ENCODE data around the gene NFKBIA. TPM values are rescaled to one million over a fixed set of nuclear protein-coding genes. Genes with fewer than 3 reads are reported as not detected.
A peak's percentile ranks its signal among the peaks of the same experiment; 100 is the strongest.
"Not testable (repeated sequence)": the region's sequence is repeated elsewhere in the genome, so short reads cannot be mapped to it uniquely, and the experiment has no call there.

NFKBIA gene
- total RNA-seq, 4 donors from 2014 or later = 139 to 441 (median 298) TPM

- Histone ChIP-seq H3K4me3 (no peak overlapping the region), H3K27me3 (no peaks in the 10 kb centered on the region), H3K27ac (peak overlapping the region; percentile 57 to 91 (median 78)), H3K9me3 (no peaks in the 10 kb centered on the region), H3K36me3 (no peaks in the 10 kb centered on the region), H3K4me1 (peaks cover 26 to 33% (median 33%) of the 10 kb centered on the region in 3 donors)
- TF ChIP-seq CTCF (IDR thresholded peaks at IDR 0.05) = no peak
- TF ChIP-seq POLR2A (IDR thresholded peaks at IDR 0.05) = no peak
- intact Hi-C loops (cut with DNase I) = no loop called here
- DNase-seq = no peak
- WGBS, 2 donors = 72 to 75% methylated on average over 6 to 9 of the region's 10 CpGs
Observed at GRCh38 chr14:35383569-35384454, 20.7 kb downstream of the NFKBIA start.

- DNase-seq = no peak
- intact Hi-C loops (cut with DNase I) = no loop called here
- Histone ChIP-seq H3K27ac (peak overlapping the region in 1 of 4 donors; percentile 16), H3K9me3 (no peaks in the 10 kb centered on the region), H3K4me3 (no peak overlapping the region), H3K4me1 (peaks cover 23 to 28% (median 25%) of the 10 kb centered on the region in 3 donors), H3K27me3 (no peaks in the 10 kb centered on the region), H3K36me3 (no peaks in the 10 kb centered on the region)
- 63 to 69% methylated on average over 7 of the region's 7 CpGs for WGBS, 2 donors
- TF ChIP-seq POLR2A (IDR thresholded peaks at IDR 0.05) (no peak), CTCF (IDR thresholded peaks at IDR 0.05) (no peak)
Observed at GRCh38 chr14:35380794-35381193, 23.8 kb downstream of the NFKBIA start.

GRCh38 chr14:35379234-35379933 is 25.2 kb downstream of the NFKBIA start:
- H3K27ac ChIP-seq; H3K36me3 ChIP-seq; H3K9me3 ChIP-seq; DNase-seq; H3K27me3 ChIP-seq; intact Hi-C loops (cut with DNase I); H3K4me3 ChIP-seq: not testable (repeated sequence)
- 88% methylated on average over 7 to 9 of the region's 9 CpGs for WGBS, 2 donors
- H3K4me1 ChIP-seq = peaks cover 15 to 27% (median 18%) of the 10 kb centered on the region in 3 donors

GRCh38 chr14:35378425-35379233 is 25.9 kb downstream of the NFKBIA start:
- no peak for TF ChIP-seq POLR2A (IDR thresholded peaks at IDR 0.05)
- TF ChIP-seq CTCF (IDR thresholded peaks at IDR 0.05) = no peak
- DNase-seq = no peak
- WGBS, 2 donors = 70 to 78% methylated on average over 8 to 9 of the region's 9 CpGs
- Histone ChIP-seq H3K4me1 (peaks cover 7 to 24% (median 18%) of the 10 kb centered on the region in 3 donors), H3K36me3 (no peaks in the 10 kb centered on the region), H3K27me3 (no peaks in the 10 kb centered on the region), H3K9me3 (no peaks in the 10 kb centered on the region), H3K4me3 (no peak overlapping the region), H3K27ac (no peak overlapping the region)
- intact Hi-C loops (cut with DNase I) = no loop called here

- Histone ChIP-seq H3K4me1 (peaks cover 6 to 23% (median 19%) of the 10 kb centered on the region in 3 donors), H3K27ac (peak overlapping the region in 3 of 4 donors; percentile 46 to 76 (median 52)), H3K4me3 (no peak overlapping the region), H3K9me3 (peaks cover 0 to 13% (median 8%) of the 10 kb centered on the region in 3 donors), H3K27me3 (no peaks in the 10 kb centered on the region), H3K36me3 (no peaks in the 10 kb centered on the region)
- WGBS, 2 donors = 36 to 48% methylated on average over 7 of the region's 7 CpGs
- intact Hi-C loops (cut with DNase I) = no loop called here
- DNase-seq = no peak
- TF ChIP-seq POLR2A (IDR thresholded peaks at IDR 0.05) (no peak), CTCF (IDR thresholded peaks at IDR 0.05) (no peak)
Observed at GRCh38 chr14:35375558-35376025, 29.0 kb downstream of the NFKBIA start.
